CD14-positive monocyte (primary cell): ENCODE results near the gene INS. TPM values are rescaled to one million over a fixed set of nuclear protein-coding genes. Genes with fewer than 3 reads are reported as not detected.

Source experiments
- DNase-seq, 3 donors: peaks; one replicate each; pipeline ENCODE4 v3.0.0-alpha.2; 2011 to 2022
- H2AFZ ChIP-seq: 2 replicates; pipeline ENCODE4 v1.6.0; 2012; ENCODE audit warnings: mild to moderate bottlenecking, low read depth, low read length, inconsistent platforms; ENCODE audit not compliant: insufficient read depth, poor library complexity, severe bottlenecking
- H3K27ac ChIP-seq, 2 donors: 1 replicate in 1 of 2; 2 replicates in 1 of 2; pipeline ENCODE4 v1.5.1; 2012 to 2013; ENCODE audit warnings: low read length in 2 of 2, control low read depth in 1 of 2, inconsistent platforms in 1 of 2, low read depth in 1 of 2, mild to moderate bottlenecking in 1 of 2
- H3K27me3 ChIP-seq, 2 donors: one replicate each; pipeline versions ENCODE4 v1.6.0 to v1.6.1; 2011 to 2013; ENCODE audit warnings: low read length in 2 of 2; ENCODE audit not compliant: control insufficient read depth in 2 of 2, insufficient read depth in 2 of 2
- H3K36me3 ChIP-seq, 2 donors: replicated peaks in 1 of 2; 1 replicate in 1 of 2; 2 replicates in 1 of 2; pipeline versions ENCODE4 v1.5.1 to v1.6.1; 2012 to 2013; ENCODE audit warnings: low read length in 2 of 2, control low read depth in 1 of 2, inconsistent platforms in 1 of 2, mild to moderate bottlenecking in 1 of 2; ENCODE audit not compliant: insufficient read depth in 2 of 2, control insufficient read depth in 1 of 2
- H3K4me1 ChIP-seq, 2 donors: 1 replicate in 1 of 2; 2 replicates in 1 of 2; pipeline versions ENCODE4 v1.5.1 to v1.6.1; 2012 to 2013; ENCODE audit warnings: low read length in 2 of 2, control low read depth in 1 of 2, inconsistent platforms in 1 of 2, mild to moderate bottlenecking in 1 of 2, moderate library complexity in 1 of 2; ENCODE audit not compliant: insufficient read depth in 2 of 2, control insufficient read depth in 1 of 2
- H3K4me2 ChIP-seq: replicated peaks from 2 replicates; pipeline ENCODE3; 2012; ENCODE audit warnings: low read length, moderate library complexity, mild to moderate bottlenecking; ENCODE audit not compliant: poor library complexity, severe bottlenecking; ENCODE audit errors: extremely low read depth
- H3K4me3 ChIP-seq, 3 experiments: fragments of 200-600 bp in 1 of 3; sonication (generic) in 1 of 3; replicated peaks in 1 of 3; 1 replicate in 2 of 3; 2 replicates in 1 of 3; pipeline ENCODE4 v1.5.1; 2011 to 2013; ENCODE audit warnings: low read length in 3 of 3, mild to moderate bottlenecking in 3 of 3, control low read depth in 2 of 3, low read depth in 2 of 3, inconsistent platforms in 1 of 3, moderate library complexity in 1 of 3
- H3K79me2 ChIP-seq: 2 replicates; pipeline ENCODE4 v1.6.0; 2012; ENCODE audit warnings: mild to moderate bottlenecking, control low read depth, inconsistent platforms, low read length, moderate library complexity; ENCODE audit not compliant: insufficient read depth
- H3K9ac ChIP-seq: 2 replicates; pipeline ENCODE4 v1.6.0; 2017; ENCODE audit warnings: low read length, mild to moderate bottlenecking; ENCODE audit not compliant: insufficient read depth, poor library complexity, severe bottlenecking
- H3K9me3 ChIP-seq, 2 donors: replicated peaks in 1 of 2; 1 replicate in 1 of 2; 2 replicates in 1 of 2; pipeline versions ENCODE4 v1.5.1 to v1.6.1; 2012 to 2013; ENCODE audit warnings: low read length in 2 of 2, control low read depth in 1 of 2; ENCODE audit not compliant: control insufficient read depth in 1 of 2, insufficient read depth in 1 of 2
- H4K20me1 ChIP-seq: 2 replicates; pipeline ENCODE4 v1.6.0; 2012; ENCODE audit warnings: mild to moderate bottlenecking, low read length, control low read depth, moderate library complexity; ENCODE audit not compliant: insufficient read depth
- H3K27ac Mint-ChIP-seq, 7 donors: one replicate each; pipeline ENCODE4 v1.8.0; 2020; ENCODE audit warnings: mild to moderate bottlenecking in 7 of 7, mixed read lengths in 7 of 7, moderate library complexity in 6 of 7, inconsistent platforms in 2 of 7
- H3K27me3 Mint-ChIP-seq, 3 donors: one replicate each; pipeline ENCODE4 v1.8.0; 2021 to 2022; ENCODE audit warnings: low read depth in 3 of 3, mild to moderate bottlenecking in 3 of 3, mixed read lengths in 3 of 3, moderate library complexity in 3 of 3, inconsistent platforms in 1 of 3
- H3K36me3 Mint-ChIP-seq, 2 donors: one replicate each; pipeline ENCODE4 v1.8.0; 2020; ENCODE audit warnings: mixed read lengths in 2 of 2, inconsistent platforms in 1 of 2, mild to moderate bottlenecking in 1 of 2
- H3K4me1 Mint-ChIP-seq: one replicate; pipeline ENCODE4 v1.8.0; 2020; ENCODE audit warnings: mild to moderate bottlenecking, mixed read lengths
- H3K4me3 Mint-ChIP-seq, 2 donors: one replicate each; pipeline ENCODE4 v1.8.0; 2020; ENCODE audit warnings: mild to moderate bottlenecking in 2 of 2, mixed read lengths in 2 of 2, moderate library complexity in 1 of 2
- H3K9me3 Mint-ChIP-seq, 7 donors: one replicate each; pipeline ENCODE4 v1.8.0; 2020 to 2022; ENCODE audit warnings: mixed read lengths in 7 of 7, mild to moderate bottlenecking in 6 of 7, moderate library complexity in 6 of 7, inconsistent platforms in 2 of 7
- WGBS: methylation state at CpG from one replicate; pipeline ENCODE4 v1.1.5; 2013; ENCODE audit warnings: missing lambda C conversion rate; ENCODE audit not compliant: insufficient coverage; 5-methylcytosine and 5-hydroxymethylcytosine counted together
- intact Hi-C, 2 donors: fragments of 100-400 bp; cut with micrococcal nuclease; formaldehyde crosslinking; loops; one replicate each; pipeline versions ENCODE4 v1.15.0 to v1.15.1; 2023
- polyA plus RNA-seq, 3 donors: library from polyadenylated mRNA; depleted of rRNA in 1 of 3; unstranded in 2 of 3; stranded (reverse) in 1 of 3; fragments of 300-500 nt in 2 of 3; fragments of >200 nt in 1 of 3; fragmentation: Illumina TruSeq in 2 of 3; gene quantifications; 1 replicate in 2 of 3; 2 replicates in 1 of 3; pipeline ENCODE4 v1.2.3, GENCODE V29; 2012 to 2021
- TF ChIP-seq, protein P1 (sequence below): fragments of 200-600 bp; IDR thresholded peaks from one replicate; pipeline ENCODE4 v1.8.0; 2022; ENCODE audit warnings: antibody characterized with exemption, mild to moderate bottlenecking

Gene INS
- polyA plus RNA-seq, 3 donors: not detected

DNA sequence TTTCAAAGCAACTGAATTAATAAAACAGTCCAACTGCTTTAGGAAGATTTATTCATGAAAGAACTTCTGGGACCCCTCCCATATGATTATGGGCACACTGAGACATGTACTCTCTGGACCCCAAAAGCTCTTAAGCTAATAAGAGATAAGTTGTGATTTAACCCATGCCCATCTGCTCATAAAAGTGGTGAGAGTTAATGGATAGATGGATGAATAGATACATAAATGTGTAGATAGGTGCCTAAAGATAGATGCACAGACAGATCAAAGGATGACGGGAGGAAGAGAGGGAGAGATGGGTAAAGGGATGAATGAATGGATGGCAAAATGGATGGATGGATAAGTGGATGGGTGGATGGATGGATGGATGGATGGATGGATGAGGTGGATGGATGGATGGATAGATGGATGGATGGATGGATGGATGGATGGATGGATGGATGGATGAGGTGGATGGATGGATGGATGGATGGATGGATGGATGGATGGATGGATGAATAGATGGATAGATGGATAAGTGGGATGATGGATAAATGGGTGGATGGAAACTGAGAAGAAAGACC, 40.0 kb upstream of the INS start:
- Mint-ChIP-seq H3K27ac (no peak overlapping the region), H3K27me3 (peaks cover 14 to 20% (median 19%) of the 10 kb centered on the region in 3 donors), H3K4me3 (no peak overlapping the region), H3K4me1 (peaks cover 3% of the 10 kb centered on the region), H3K36me3 (no peaks in the 10 kb centered on the region), H3K9me3 (peaks cover 0 to 3% (median 0%) of the 10 kb centered on the region in 7 donors)
- intact Hi-C loops: no loop called here
- DNase-seq: no peak
- H3K27ac ChIP-seq: no peak overlapping the region
- H3K9me3 ChIP-seq: no peaks in the 10 kb centered on the region
- H2AFZ ChIP-seq: no peak overlapping the region
- no peaks in the 10 kb centered on the region for H4K20me1 ChIP-seq
- H3K36me3 ChIP-seq: no peaks in the 10 kb centered on the region
- H3K27me3 ChIP-seq: peaks cover 0 to 5% of the 10 kb centered on the region in 2 donors
- no peaks in the 10 kb centered on the region for H3K4me1 ChIP-seq
- TF ChIP-seq, protein P1, sequence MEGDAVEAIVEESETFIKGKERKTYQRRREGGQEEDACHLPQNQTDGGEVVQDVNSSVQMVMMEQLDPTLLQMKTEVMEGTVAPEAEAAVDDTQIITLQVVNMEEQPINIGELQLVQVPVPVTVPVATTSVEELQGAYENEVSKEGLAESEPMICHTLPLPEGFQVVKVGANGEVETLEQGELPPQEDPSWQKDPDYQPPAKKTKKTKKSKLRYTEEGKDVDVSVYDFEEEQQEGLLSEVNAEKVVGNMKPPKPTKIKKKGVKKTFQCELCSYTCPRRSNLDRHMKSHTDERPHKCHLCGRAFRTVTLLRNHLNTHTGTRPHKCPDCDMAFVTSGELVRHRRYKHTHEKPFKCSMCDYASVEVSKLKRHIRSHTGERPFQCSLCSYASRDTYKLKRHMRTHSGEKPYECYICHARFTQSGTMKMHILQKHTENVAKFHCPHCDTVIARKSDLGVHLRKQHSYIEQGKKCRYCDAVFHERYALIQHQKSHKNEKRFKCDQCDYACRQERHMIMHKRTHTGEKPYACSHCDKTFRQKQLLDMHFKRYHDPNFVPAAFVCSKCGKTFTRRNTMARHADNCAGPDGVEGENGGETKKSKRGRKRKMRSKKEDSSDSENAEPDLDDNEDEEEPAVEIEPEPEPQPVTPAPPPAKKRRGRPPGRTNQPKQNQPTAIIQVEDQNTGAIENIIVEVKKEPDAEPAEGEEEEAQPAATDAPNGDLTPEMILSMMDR: no peak
- no peak overlapping the region for H3K9ac ChIP-seq
- no peak overlapping the region for H3K4me2 ChIP-seq
- WGBS: 92% methylated on average over 1 of the region's 1 CpG
- no peak overlapping the region for H3K4me3 ChIP-seq
- H3K79me2 ChIP-seq: no peaks in the 10 kb centered on the region

DNA sequence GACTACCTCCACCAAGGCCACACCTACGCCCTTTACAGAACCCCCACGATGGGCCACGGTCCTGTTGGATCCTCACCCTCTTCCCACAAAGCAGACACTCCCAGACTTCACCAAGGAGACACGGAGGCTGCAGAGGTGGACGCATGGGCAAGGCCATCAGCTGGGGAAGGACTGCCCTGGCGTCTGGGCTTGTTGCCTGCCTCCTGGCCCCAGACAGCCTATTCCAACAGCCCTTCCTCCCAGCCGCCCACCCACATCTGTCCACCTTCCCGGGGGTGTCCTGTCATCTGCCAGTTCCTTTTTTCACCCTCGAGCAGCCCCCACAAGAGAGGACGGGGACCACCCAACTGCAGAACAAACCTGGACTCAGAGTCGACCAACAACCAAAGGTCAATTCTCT, 39.5 kb upstream of the INS start:
- TF ChIP-seq, protein P1: no peak
- Histone ChIP-seq H3K27me3 (peaks cover 0 to 5% of the 10 kb centered on the region in 2 donors), H3K79me2 (no peaks in the 10 kb centered on the region), H3K9me3 (no peaks in the 10 kb centered on the region), H3K4me3 (no peak overlapping the region), H3K9ac (no peak overlapping the region), H3K4me2 (no peak overlapping the region), H4K20me1 (no peaks in the 10 kb centered on the region), H2AFZ (no peak overlapping the region), H3K4me1 (no peaks in the 10 kb centered on the region), H3K27ac (no peak overlapping the region), H3K36me3 (no peaks in the 10 kb centered on the region)
- Mint-ChIP-seq H3K9me3 (peaks cover 0 to 3% (median 0%) of the 10 kb centered on the region in 7 donors), H3K4me3 (no peak overlapping the region), H3K36me3 (no peaks in the 10 kb centered on the region), H3K4me1 (peaks cover 3% of the 10 kb centered on the region), H3K27me3 (peaks cover 17 to 24% (median 21%) of the 10 kb centered on the region in 3 donors), H3K27ac (no peak overlapping the region)
- 89% methylated on average over 6 of the region's 11 CpGs for WGBS
- DNase-seq: no peak
- intact Hi-C loops: no loop called here
